SK-N-MC (cell line): ENCODE measurements around the gene MAPKAPK3.
A peak's percentile ranks its signal among the peaks of the same experiment; 100 is the strongest.
"Not testable (repeated sequence)": the region's sequence is repeated elsewhere in the genome, so short reads cannot be mapped to it uniquely, and the experiment has no call there.

Experiments
- DNase-seq: peaks from one replicate; pipeline ENCODE4 v3.0.0-alpha.2; 2011; ENCODE audit warnings: low read depth, low spot score
- H3K27ac ChIP-seq: fragments of 200-600 bp; sonication (generic); 2 replicates; pipeline ENCODE4 v1.5.1; 2016; ENCODE audit warnings: mixed run types
- H3K36me3 ChIP-seq: fragments of 200-600 bp; sonication (generic); 2 replicates; pipeline ENCODE4 v1.6.1; 2017; ENCODE audit warnings: antibody characterized with exemption, low read length, mixed read lengths; ENCODE audit not compliant: insufficient read depth
- H3K4me3 ChIP-seq: fragments of 200-600 bp; sonication (generic); 2 replicates; pipeline ENCODE4 v1.5.1; 2016
- H3K9ac ChIP-seq: fragments of 200-600 bp; sonication (generic); 2 replicates; pipeline ENCODE4 v1.8.0; 2017; ENCODE audit warnings: mixed run types, mixed read lengths; ENCODE audit not compliant: insufficient read length
- H3K9me3 ChIP-seq: fragments of 200-600 bp; sonication (generic); 2 replicates; pipeline ENCODE4 v1.6.1; 2017; ENCODE audit warnings: low read depth, mild to moderate bottlenecking, antibody characterized with exemption, low read length, moderate library complexity, mixed read lengths
- EZH2 ChIP-seq: fragments of 200-600 bp; sonication (generic); IDR thresholded peaks from one replicate; pipeline ENCODE4 v1.6.1; 2017; ENCODE audit warnings: antibody characterized with exemption
- FOXP2 ChIP-seq: optimal IDR thresholded peaks from 2 replicates; pipeline ENCODE3; 2011; ENCODE audit warnings: mild to moderate bottlenecking, moderate library complexity; ENCODE audit not compliant: insufficient read depth; ENCODE audit errors: extremely low read length, control extremely low read depth
- POLR2AphosphoS5 ChIP-seq: IDR thresholded peaks from 2 replicates; pipeline ENCODE4 v1.6.1; 2012; ENCODE audit warnings: mild to moderate bottlenecking, low read depth, low read length, borderline replicate concordance

Gene MAPKAPK3

GRCh38 chr3:50658416-50658815 is 41.5 kb downstream of the MAPKAPK3 start:
- Histone ChIP-seq H3K4me3 (no peak overlapping the region), H3K36me3 (no peaks in the 10 kb centered on the region)

GRCh38 chr3:50658831-50659230 is 41.9 kb downstream of the MAPKAPK3 start:
- no peak overlapping the region for H3K4me3 ChIP-seq
- no peak overlapping the region for H3K9ac ChIP-seq
- TF ChIP-seq EZH2 (no peak), POLR2AphosphoS5 (no peak), FOXP2 (no peak)
- H3K27ac ChIP-seq, result no peak overlapping the region
- H3K9me3 ChIP-seq, result no peaks in the 10 kb centered on the region
- no peak for DNase-seq
- no peaks in the 10 kb centered on the region for H3K36me3 ChIP-seq

More at GRCh38 chr3:50658416-50658815, 41.5 kb downstream of the MAPKAPK3 start:
- H3K9ac ChIP-seq, result no peak overlapping the region
- H3K9me3 ChIP-seq, result no peaks in the 10 kb centered on the region
- TF ChIP-seq EZH2 (no peak), POLR2AphosphoS5 (no peak), FOXP2 (no peak)
- DNase-seq, result no peak
- H3K27ac ChIP-seq, result no peak overlapping the region

DNA sequence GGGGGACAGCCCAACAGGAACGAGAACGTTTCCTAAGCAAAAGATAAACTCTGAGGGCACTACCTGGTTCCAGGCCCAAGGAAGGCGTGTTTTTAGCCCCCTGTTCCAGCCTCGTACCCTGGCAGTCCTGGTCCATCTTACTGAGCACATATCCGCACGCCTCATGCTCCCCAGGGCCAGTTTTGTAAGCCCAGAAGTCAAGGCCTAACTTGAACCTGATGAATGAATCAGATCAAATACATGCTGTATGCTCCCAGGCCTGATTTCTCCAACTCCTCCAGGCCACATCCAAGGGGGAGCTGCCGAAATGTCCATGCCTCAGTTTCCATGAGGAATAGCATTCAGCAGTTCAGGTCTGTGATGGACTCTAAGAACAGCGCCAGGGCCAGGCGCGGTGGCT is 43.4 kb downstream of the MAPKAPK3 start:
- Histone ChIP-seq H3K27ac (no peak overlapping the region), H3K9ac (no peak overlapping the region), H3K9me3 (no peaks in the 10 kb centered on the region), H3K4me3 (no peak overlapping the region), H3K36me3 (no peaks in the 10 kb centered on the region)
- TF ChIP-seq EZH2 (no peak), FOXP2 (no peak), POLR2AphosphoS5 (no peak)
- DNase-seq, result no peak

- H3K4me3 ChIP-seq, result no peak overlapping the region
- H3K36me3 ChIP-seq, result no peaks in the 10 kb centered on the region
- no peak for DNase-seq
- H3K9me3 ChIP-seq, result no peaks in the 10 kb centered on the region
- H3K27ac ChIP-seq, result no peak overlapping the region
- no peak for TF ChIP-seq FOXP2
- TF ChIP-seq EZH2, result no peak
- no peak for TF ChIP-seq POLR2AphosphoS5
- no peak overlapping the region for H3K9ac ChIP-seq
These were observed 44.4 kb downstream of the MAPKAPK3 start for GRCh38 chr3:50661321-50661837.

DNA sequence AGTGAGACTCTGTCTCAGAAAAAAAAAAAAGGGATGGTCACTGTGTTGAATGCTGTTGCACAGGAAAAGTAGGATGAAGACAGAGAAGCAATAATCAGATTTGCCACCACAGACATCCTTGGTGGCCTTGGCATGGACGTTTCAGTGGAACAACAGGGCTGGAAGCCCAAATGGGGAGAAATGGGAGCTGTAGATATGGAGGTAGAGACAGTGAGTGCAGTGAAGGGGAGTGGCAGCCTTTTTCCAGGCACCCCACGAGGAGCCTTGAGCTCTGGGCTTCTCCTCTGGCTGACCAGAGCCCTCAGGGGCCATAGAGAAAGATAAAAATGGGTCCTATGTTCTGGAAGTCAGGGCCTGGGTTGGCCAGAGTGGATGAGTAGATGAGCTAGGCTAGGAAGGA is 45.5 kb downstream of the MAPKAPK3 start:
- Histone ChIP-seq H3K27ac (no peak overlapping the region), H3K36me3 (no peaks in the 10 kb centered on the region), H3K4me3 (no peak overlapping the region), H3K9me3 (no peaks in the 10 kb centered on the region), H3K9ac (no peak overlapping the region)
- no peak for TF ChIP-seq POLR2AphosphoS5
- TF ChIP-seq EZH2, result no peak
- TF ChIP-seq FOXP2, result no peak
- no peak for DNase-seq

- no peaks in the 10 kb centered on the region for H3K36me3 ChIP-seq
- no peak for DNase-seq
- no peak overlapping the region for H3K4me3 ChIP-seq
- H3K27ac ChIP-seq, result no peak overlapping the region
- H3K9me3 ChIP-seq, result no peaks in the 10 kb centered on the region
- H3K9ac ChIP-seq, result no peak overlapping the region
- TF ChIP-seq FOXP2, result no peak
- TF ChIP-seq POLR2AphosphoS5, result no peak
- TF ChIP-seq EZH2, result no peak
These were observed 48.3 kb downstream of the MAPKAPK3 start for GRCh38 chr3:50665081-50665840.

DNA sequence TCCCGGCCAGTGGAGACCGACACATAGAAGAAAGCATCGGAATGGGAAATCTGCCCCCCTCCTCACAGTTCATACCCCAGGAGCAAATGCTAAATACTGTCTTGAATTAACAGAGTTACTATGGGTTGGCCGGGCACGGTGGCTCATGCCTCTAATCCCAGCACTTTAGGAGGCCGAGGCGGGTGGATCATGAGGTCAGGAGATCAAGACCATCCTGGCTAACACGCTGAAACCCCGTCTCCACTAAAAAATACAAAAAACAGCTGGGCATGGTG is 48.8 kb downstream of the MAPKAPK3 start:
- H3K9ac ChIP-seq, H3K27ac ChIP-seq, H3K36me3 ChIP-seq, H3K4me3 ChIP-seq, DNase-seq, H3K9me3 ChIP-seq: not testable (repeated sequence)

DNA sequence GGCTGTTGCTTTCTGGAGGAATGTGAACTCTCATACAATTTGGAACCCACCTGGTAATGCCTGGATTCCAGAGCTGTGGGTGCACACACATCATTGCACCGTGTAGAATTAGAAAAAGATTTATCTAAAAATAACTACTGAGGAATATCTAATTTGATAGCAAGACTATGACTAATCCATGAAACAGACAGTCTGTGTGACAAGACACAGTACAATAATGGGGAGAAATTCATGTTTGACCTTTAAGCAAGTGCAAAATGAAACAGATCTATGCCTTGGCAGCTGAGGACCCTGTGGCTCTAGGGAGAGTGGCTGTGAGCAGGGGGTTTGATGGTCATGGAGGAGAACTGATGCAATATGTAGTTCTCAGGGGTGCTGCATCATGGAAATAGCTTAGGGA is 49.9 kb downstream of the MAPKAPK3 start:
- Histone ChIP-seq H3K27ac (no peak overlapping the region), H3K9ac (no peak overlapping the region), H3K4me3 (no peak overlapping the region), H3K9me3 (no peaks in the 10 kb centered on the region), H3K36me3 (no peaks in the 10 kb centered on the region)
- DNase-seq, result no peak
- no peak for TF ChIP-seq EZH2
- no peak for TF ChIP-seq FOXP2
- TF ChIP-seq POLR2AphosphoS5, result no peak

DNA sequence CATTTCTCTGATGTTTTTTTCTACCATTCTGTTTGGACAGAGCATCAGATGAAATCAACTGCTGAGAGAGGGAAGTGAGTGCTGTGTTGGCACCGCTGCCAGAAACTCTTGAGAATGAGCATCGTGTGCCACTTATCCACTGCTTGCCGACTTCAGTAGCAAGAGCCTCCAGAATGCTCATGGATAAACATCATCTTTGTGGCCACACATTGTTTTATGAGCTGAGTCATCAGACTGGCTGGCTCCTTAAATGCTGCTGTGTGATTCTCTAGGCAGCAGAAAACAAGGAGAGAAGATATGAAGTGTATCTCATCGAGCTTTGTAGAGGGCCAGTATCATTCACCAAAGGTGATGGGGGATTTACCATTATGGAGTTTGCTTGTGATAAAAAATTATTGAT is 54.4 kb downstream of the MAPKAPK3 start:
- peak; percentile 14 for DNase-seq
- H3K27ac ChIP-seq, result no peak overlapping the region

More for the DNA sequence above, 54.4 kb downstream of the MAPKAPK3 start:
- H3K9me3 ChIP-seq, result no peaks in the 10 kb centered on the region
- no peaks in the 10 kb centered on the region for H3K36me3 ChIP-seq
- H3K9ac ChIP-seq, result no peak overlapping the region
- no peak overlapping the region for H3K4me3 ChIP-seq
- TF ChIP-seq EZH2 (no peak), FOXP2 (no peak), POLR2AphosphoS5 (no peak)
